Epithelial cell of esophagus (primary cell): Measurements from ENCODE around the gene SLTM.
"Not testable (repeated sequence)": the region's sequence is repeated elsewhere in the genome, so short reads cannot be mapped to it uniquely, and the experiment has no call there.

Source experiments
- DNase-seq: peaks from one replicate; pipeline ENCODE4 v3.0.0; 2010; ENCODE audit warnings: low read depth
- H3K4me3 ChIP-seq: 2 replicates; pipeline ENCODE4 v1.5.1; 2011; ENCODE audit warnings: mild to moderate bottlenecking, low read length, control low read depth
- TF ChIP-seq, protein P1 (sequence below): IDR thresholded peaks from 2 replicates; pipeline ENCODE4 v1.5.1; 2011; ENCODE audit warnings: low read depth, mild to moderate bottlenecking, low read length, control low read depth, inconsistent platforms; ENCODE audit not compliant: insufficient read depth; ENCODE audit errors: missing control alignments

The SLTM gene

GRCh38 chr15:58919232-58919631, 14.2 kb downstream of the SLTM start:
- H3K4me3 ChIP-seq = no peak overlapping the region
- DNase-seq = no peak
- TF ChIP-seq, protein P1, sequence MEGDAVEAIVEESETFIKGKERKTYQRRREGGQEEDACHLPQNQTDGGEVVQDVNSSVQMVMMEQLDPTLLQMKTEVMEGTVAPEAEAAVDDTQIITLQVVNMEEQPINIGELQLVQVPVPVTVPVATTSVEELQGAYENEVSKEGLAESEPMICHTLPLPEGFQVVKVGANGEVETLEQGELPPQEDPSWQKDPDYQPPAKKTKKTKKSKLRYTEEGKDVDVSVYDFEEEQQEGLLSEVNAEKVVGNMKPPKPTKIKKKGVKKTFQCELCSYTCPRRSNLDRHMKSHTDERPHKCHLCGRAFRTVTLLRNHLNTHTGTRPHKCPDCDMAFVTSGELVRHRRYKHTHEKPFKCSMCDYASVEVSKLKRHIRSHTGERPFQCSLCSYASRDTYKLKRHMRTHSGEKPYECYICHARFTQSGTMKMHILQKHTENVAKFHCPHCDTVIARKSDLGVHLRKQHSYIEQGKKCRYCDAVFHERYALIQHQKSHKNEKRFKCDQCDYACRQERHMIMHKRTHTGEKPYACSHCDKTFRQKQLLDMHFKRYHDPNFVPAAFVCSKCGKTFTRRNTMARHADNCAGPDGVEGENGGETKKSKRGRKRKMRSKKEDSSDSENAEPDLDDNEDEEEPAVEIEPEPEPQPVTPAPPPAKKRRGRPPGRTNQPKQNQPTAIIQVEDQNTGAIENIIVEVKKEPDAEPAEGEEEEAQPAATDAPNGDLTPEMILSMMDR = no peak

DNA sequence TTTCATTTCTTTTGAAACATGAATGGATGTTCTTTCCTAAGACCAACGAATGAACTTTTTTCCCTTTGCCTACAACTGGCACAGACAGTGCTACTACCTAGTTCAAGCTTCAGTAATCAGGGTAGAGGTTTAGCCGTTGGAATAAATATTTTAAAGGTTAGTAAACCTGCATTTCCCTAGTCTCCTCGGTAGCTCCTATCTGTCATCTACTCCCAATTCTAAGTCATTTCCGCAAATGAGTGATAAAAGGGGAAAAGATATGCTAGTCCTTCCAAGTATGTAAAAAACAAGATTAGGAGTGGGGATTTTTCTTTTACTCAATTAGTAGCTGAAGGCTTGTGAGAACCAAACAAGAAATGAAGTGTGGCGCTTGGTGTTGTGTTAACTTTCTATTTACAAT, 15.2 kb downstream of the SLTM start:
- H3K4me3 ChIP-seq = no peak overlapping the region
- TF ChIP-seq, protein P1 = no peak
- no peak for DNase-seq

- not testable (repeated sequence) for DNase-seq, H3K4me3 ChIP-seq
Measured at GRCh38 chr15:58917613-58918129, 15.8 kb downstream of the SLTM start.

- no peak for DNase-seq
- TF ChIP-seq, protein P1 = no peak
- H3K4me3 ChIP-seq = no peak overlapping the region
Measured at GRCh38 chr15:58916962-58917361, 16.5 kb downstream of the SLTM start.

- DNase-seq = no peak
- TF ChIP-seq, protein P1 = no peak
- no peak overlapping the region for H3K4me3 ChIP-seq
Measured at GRCh38 chr15:58910456-58910855, 23.0 kb downstream of the SLTM start.

DNA sequence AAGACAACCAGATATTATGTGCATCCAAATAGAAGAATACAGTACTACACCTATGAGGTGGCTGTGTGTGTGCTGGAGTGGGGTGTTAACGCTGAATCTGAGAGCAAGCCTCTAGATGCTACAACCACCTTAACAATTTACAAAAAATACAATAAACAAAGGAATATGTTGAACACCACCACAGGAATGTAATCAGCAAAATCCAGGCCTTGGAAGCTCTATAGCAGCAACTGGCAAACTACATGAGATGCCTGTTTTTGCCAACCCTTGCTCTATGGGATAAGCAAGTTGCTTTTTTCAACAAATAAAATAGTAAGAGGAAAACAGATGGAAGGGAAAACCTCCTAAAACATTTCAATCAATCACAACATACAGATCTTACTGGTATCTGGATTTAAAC, 23.9 kb downstream of the SLTM start:
- TF ChIP-seq, protein P1 = no peak
- DNase-seq = no peak
- H3K4me3 ChIP-seq = no peak overlapping the region

DNA sequence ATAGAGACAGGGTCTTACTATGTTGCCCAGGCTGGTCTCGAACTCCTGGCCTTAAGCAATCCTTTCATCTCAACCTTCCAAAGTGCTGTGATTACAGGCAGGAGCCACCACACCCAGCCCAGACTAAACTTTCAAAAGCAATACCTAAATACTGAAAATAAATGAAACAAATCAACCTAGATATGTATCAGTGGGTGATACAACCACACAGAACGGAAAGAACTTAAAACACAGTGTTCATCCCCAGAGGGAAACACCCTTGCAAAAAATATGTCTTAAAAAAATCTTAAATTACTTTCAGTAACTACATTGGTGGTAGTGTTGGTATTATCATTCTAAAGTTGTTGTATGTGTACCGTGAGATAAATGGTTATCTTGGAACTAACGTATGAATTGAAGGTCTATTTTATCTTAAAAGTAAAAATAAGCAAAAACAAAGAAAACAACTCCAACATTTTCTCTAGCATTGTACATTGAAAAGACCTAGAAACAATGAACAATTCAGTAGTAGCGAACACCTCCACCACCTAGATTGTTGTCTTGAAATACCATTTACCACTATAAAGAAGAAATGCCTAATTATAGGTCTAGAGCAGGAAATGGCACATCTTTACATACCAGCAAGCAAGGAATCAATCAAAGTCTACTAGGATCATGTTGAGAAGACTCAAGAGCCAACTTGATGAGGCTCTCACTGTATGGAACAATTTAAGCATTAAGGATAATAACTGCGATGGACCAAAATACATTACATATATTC, 24.7 kb downstream of the SLTM start:
- H3K4me3 ChIP-seq = no peak overlapping the region
- TF ChIP-seq, protein P1 = no peak
- DNase-seq = no peak
